HG02840 (cell line): ENCODE results near the gene OGFOD2.

Experiments used
- ATAC-seq: cut with Tn5 transposase; IDR thresholded peaks from one replicate; pipeline ENCODE4 v1.9.1; 2021; ENCODE audit warnings: mild to moderate bottlenecking, moderate library complexity, moderate number of reproducible peaks; ENCODE audit not compliant: unreplicated experiment, low FRiP score

Gene OGFOD2

DNA sequence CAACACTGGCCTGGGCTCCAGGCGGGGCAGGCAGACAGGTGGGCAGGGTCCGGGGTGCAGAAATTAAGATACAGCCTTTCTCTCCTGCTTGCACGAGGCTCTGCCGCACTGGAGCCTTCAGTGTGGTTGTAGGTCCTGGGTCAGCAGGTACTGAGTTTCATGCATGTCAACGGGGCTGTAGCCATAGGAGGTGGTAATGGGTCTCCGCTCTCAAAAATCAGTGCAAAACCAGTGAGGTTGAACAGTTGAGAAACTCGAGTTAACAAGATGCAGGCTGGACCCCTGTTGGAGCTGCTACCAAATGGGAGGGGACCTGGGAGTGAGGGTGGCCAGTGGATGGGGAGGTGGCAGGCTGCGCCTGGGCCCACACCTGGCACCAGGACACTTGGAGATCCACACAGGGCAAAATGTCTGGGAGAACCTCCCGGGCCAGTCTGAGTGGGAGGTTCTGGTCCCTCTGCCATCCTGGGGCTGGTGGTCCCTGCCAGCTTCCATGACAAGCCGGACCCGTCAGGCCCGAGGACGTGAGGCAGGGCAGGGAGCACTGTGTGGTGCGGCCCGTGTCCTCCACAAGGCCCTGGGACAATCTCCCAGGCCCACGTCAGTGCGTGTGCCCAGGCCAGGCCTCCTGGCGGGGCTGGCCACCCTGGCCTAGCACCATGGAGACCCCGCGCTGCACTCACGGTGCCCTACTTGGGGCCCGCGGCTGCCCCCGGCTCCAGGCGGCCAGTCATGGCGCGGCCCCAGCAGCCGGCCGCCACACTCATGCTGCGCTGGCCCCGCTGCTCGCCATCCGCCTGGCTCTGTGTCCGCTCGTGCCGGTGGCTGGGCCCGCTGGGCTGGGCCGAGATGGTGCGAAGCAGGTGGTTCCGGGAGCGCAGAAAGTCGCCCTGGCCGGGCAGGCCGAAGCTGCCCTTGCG is 10.6 kb downstream of the OGFOD2 start:
- no peak for ATAC-seq

DNA sequence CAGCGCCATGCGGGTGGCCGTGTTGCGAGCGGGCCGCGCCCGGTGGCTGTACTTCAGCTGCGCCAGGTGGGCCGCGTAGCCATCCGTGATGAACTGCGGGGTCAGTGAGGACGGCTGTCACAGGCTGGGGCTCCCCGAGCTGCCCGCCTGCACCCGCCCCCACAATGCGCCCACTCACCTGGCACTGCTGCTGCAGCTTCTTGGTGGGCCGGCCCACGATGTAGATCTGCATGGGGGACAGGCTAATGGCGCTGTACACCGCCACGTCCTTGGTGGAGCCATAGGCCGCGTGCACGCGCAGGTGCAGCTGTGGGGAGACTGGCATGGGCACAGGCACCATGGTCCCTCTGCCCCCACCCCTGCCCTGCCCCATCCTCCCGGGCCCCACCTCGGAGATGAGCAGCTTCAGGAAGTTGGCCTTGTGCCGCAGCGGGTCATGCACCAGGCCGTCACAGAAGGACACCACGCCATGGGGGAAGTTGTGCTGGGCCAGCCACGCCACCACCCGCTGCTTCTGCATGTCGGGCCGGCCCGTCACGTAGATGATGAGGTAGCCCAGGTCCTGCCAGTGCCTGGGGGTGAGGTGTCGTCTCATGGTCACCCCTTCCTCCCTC is 11.3 kb downstream of the OGFOD2 start:
- ATAC-seq, result no peak

DNA sequence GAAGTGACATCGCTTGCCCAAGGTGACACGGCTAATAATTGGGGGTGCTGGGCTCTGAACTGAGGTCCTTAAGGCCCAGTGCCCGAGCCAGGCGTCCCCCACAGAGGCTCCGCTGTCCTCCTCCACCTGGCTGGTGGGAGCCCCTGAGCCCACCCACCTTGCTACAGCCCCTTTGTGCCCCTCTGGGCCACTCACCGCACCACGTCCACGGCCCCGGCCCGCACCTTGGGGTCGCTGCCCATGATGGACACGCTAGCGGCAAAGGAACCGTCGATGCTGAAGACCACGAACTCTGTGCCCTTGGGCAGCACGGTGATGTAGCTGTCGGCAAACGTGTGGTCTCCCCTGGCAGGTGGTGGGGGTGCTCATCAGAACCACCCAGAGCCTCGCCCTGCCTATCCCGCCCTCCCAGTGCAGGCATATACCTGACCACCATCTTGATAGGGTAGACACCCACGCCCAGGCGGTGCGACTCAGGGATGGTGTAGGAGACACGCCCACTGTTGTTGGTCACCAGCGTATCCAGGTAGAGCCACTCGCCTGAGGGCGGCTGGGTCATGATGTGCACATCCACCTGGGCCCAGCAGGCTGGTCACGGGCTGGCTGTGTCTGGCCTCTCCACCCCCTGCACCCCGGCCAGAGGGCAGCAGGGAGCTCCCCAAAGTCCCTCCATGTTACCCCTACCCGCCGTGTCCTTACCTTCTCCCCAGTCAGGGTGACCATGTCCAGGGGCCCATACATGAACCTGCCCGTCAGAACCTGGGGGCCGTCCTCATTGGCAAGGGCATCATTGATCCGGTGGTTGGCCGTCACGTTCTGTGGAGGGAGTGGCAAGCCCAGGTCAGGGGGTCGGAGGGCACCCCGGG is 12.3 kb downstream of the OGFOD2 start:
- no peak for ATAC-seq

DNA sequence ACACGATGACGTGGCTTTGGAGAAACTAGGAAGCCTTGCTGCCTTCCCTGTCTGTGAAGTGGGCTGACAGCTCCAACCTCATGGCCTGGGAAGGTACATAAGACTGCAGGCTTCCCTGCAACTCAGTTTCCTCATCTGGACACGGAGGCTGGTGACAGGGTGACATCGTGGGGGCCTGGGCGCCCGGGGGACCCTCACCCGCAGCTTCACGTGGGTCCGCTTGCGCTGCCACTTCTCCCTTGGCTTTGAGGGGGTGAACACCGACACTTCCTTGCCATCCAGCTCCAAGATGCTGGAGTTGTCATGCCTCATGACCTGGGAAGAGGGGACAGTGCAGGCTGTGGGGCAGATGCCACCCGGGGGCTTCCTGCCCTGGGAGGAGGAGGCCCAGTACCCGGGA is 13.0 kb downstream of the OGFOD2 start:
- no peak for ATAC-seq

DNA sequence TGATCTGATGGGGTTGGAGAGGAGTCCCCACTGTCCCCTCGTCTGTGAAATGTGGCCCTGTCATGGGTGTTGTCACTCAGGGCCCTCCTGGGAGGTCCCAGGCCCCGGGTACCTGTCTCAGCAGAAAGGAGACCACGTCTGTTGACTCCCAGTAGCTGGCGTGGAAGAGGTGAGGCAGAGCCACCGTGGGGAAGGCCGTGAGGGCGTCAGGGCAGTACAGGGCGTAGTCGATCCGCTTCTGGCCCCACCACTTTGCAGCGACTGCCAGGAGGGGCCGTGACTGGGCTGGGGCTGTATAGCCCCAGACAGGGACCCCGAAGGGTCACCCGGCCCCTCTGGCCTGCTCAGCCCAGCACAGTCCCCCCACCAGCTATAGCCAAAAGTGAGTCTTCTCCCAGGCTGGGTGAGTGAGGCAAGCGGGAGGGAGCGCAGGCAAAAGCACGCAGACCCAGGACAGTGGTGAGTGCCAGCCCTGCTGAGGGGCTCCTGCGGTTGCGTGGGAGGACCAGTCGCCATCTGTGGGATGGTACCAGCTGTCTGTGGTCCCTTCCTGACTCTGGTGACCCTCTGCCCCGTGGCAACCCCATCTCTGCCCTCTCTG is 13.7 kb downstream of the OGFOD2 start:
- ATAC-seq, result no peak

DNA sequence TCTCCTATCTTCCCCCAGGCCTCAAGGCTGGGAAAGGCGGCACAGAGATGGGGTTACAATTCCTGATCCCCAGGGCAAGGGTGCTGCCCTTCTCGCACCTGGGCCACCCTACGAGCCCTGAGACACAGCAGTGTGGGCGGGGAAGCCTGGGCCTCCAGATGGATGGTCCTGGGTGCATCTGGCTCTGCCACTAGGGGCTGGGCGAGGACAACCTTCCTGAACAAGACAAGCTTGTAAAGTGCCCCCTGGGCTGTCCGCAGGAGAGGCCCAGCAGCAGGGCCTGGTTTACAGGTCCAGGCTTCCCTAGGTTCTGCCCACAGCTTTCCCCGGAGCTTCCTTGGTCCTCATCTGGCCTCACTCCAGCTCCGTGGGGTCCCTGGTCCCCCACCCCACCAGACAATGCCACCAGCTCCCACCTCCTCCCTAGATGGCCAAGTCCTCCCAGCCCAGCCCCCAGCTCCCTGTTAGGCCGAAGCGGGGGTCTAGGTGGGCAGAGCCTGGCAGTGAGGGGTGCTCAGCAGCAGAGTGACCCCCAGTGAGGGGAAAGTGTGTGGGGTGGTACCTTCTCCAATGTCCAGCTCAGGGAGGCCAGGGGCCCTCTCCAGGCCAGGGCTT is 14.3 kb downstream of the OGFOD2 start:
- ATAC-seq, result no peak

DNA sequence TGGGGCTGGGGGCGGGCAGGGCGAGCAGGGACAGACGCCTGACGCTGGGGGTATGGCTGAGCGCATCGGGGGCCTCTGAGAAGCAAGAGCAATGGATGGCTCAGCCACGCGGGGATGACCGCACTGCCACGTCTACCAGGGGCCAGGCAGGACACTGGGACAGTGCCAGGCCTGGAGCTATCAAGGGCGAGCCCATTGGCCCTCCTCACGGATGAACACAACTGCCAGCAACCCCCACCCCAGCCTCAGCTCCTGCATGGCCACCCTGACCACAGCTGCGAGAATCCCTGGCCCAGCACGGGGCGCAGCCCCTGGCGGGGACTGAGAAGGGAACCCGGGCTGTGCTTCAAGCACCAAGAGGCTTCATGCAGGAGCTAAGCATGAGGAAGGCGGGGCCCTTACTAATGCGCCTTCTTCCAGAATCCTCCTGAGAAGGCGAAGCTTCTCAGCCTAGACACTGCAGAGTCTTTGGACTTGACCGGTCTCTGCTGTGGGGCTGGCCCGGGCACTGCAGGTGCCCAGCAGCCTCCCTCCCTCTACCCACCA is 14.9 kb downstream of the OGFOD2 start:
- no peak for ATAC-seq

DNA sequence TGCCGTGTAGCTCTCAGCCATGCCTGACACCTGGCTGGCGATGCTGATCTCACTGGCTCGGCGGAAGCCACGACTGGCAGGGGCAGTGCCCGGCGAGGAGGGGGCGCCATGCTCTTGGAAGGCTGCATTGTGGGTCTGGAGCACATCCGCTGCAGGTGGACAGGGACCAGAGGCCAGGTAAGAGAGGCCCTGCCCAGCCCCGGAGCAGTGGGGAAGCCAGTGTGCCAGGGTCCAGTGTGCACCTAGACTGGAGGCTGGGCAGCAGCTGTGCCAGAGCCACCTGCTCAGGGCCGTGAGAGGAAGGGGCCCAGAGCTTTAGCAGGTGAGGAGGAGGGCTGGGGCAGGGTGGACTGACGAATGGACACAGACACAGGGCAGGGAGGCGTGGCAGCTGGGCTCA is 15.5 kb downstream of the OGFOD2 start:
- ATAC-seq, result no peak

DNA sequence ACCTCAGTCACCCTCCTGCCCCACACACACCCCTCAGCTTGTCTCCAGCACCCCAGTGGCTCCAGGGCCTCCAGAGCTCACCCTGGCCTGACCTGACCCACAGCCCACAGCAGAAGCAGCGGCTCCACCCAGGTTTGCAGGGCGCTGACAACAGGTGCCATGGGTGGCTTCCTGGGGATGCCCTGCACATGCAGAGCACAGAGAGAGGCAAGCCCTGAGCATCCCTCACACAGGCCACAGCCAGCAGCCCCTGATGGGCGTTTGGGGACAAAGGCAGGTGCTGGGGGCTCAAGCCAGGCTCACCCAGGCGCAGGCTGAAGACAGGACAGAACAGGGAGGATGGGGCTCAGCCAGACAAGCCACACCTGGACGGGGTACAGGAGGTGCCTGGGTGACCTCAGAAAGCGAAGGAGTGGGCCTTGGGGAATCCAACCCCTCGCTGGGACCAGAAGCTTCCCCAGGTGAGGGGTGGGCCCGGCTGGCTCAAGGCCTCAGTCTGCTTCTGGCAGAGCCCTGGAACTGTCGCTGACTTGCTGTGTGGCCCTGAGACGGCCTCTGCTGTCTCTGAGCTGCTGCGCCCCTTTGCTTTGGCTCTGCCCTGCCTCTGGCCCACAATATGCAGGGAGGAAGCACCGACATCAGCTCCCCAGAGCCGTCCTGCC is 16.0 kb downstream of the OGFOD2 start:
- no peak for ATAC-seq

DNA sequence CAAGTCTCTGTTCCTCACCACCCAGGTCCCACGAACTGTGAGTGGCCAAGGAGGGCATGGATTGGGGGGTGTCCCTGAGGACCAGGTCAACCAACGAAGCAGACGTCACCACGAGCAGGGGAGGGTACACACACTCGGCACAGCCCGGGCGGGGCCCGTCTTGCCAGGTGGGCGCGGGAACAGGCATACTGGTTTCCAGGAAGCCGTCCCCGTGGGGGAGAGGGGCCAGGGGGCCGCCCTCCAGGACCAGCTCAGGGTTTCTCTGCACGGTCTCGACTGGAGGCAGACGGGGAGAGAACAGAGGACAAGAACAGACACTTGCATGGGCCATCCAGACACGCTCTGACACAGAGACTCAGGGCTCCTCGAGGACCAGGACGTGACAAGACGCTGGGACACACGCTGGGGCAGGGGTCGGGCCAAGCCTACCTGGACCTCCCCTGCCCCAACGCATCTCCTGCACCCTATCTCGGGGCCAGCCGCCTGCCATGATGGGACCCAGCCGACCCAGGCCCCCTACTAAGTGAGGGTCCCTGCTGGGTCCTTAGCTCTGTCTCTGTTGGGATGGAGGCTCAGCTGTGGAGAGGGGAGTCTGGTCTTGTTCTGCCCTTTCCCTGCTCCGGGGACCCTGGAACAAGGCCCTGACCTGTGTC is 16.7 kb downstream of the OGFOD2 start:
- ATAC-seq, result no peak

DNA sequence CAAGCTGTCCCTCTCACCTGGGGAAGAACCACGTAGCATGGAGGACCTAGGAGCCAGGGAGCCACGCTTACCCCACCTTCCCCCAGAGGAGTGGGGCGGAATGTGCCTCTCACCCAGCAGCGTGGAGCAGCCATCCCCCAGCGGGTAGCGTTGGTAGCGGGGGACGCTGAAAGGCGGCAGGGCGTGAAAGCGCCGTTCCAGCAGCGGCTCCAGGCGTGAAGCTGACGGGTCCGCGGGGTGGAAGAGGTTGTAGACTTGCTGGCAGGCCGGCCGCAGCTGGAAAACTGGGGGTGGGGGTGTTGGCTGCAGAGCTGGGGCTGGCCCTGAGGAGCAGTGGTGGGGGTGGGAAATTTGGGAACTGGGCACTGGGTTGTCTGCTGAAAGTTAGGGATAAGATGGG is 17.3 kb downstream of the OGFOD2 start:
- ATAC-seq, result no peak

DNA sequence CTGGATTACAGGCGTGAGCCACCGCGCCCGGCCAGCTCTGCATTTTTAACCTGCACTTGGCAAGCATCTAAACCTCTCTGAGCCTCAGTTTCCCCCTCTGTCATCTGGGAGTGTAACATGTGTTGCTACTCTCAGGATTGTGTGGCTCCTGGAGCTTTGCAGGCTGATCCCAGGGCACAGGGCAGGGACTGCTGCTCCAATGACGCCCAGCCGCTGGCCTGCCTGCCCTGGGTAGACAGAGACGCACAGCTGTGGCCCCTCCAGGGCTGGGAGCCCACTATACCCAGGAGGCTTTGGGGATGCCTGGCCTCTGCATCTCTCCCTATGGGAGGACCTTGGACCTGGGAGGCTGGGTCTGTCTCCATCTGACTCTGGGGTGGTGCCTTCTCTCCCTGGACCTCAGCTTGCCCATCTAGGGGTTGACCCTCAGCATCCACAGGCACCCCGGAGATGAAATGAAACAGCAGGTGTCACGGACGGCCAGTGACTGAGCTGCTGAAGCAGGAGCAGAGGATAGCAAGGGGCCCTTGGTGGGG is 19.2 kb downstream of the OGFOD2 start:
- no peak for ATAC-seq

DNA sequence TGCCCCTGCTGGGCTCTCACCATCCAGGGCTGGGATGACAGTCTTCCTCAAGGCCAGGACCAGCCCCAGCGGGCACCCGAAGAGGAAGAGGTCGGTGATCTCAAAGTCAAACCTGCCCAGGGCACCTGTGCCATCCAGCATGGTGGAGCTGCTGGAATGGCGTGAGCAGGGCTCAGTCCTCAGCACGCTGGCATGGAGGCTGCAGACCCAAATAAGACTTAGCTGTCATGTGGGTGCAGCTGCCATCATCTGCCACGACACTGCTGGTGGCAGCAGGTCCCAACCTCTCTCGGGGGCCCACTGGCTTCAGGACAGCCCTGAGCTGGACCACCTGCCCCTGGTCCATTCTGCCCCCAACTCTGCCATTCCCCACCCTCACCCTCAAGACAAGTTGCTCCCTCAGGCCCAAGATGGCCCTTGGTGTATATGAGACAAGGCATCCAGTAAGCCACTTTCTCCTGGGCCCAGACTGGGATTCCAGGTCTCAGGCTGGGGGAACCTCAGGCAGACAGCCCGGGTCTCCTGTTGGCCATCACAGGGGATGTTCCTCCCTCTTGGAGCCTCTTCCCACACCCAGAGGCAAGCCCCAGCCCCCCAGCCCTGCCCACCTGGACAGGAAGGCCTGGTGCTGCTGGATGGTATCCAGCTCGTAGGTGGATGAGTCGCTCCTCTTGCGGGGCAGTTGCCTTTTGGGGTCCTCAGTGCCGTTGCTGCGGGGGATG is 19.9 kb downstream of the OGFOD2 start:
- ATAC-seq, result no peak

DNA sequence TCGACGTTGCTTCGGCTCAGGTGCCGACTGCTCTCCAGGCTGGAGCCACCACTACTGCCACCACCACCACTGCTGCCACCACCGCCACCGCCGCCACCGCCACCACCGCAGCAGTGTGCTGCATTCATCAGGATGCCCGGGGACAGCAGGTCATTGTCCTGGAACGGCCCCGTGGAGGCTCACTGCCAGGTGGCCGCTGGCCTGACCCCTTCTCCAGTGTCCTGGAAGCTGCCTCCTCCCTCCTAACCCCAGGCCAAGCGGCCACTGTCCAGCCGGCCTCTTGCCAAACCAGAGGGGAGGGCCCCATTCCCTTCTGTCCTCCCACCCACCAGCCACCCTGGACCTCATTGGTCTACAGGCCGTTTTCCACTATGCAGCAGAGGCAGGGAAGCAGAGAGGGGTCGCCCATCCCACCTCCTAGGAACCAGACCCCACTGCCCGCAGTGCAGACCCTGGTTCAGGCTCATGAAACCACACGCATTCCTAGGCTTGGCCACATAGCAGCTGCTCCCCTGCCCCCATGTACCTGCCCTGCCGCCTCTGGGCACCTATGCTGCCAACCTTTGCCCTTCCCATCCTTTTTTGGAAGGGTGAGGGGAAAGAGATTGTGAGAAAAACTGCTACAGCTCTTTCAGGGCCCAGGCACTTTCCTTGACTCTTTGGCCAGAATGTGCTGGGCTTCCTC is 20.6 kb downstream of the OGFOD2 start:
- no peak for ATAC-seq

DNA sequence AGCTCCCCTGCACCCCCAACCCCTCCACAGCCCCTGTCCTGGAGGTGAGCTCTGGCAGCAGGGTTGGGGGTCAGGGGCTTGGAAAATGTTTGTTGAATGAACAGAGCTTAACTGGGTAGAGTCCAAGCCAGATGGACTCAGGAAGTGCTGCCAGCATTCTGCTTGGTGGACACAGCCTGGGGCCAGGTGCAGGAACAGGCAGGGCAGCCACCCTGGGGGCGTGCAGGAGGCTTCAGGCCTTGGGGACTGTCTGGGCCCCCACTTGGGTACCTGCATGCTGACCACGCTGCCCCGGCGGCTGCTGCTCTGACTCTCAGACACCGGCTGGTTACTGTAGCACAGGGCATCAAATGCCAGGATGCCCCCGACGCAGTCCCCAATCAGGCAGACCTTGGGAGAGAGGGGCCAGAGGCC is 21.2 kb downstream of the OGFOD2 start:
- no peak for ATAC-seq

DNA sequence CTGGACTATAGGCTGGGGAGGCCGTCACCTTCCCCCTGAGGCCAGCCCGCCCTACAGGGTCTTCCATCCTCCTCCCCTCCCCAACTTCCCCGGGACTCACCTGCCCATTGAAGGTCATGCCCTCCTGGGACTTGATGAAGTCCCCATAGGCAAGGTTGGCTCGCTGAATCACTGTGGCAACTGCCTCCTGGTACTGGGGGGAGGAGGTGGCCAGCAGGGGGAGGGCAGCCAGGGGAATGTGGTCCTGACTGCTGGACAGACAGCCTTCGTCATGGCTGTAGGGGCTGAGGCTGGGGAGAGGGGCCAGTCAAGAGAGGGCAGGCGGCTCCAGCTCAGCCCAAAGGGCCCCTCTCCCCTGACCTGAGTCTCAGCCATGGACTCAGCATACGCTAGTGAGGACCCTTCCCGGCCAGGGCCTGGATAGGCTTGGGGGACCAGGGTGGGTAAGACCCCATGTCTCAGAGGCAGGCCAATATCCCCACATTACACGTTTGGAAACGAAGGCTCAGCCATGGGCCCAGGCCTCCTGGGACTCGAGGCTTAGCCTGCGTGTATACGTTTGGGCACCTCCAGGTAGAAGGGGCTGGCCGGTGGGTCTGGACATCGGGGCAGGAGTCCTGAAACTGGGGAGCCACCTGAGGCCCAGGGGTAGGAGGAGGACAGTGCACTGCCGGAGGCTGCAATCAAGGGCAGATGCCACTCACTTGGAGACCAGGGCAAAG is 21.7 kb downstream of the OGFOD2 start:
- no peak for ATAC-seq
